GM20000 (cell line): Measurements from ENCODE around the gene CHAD.
"Not testable (repeated sequence)": the region's sequence is repeated elsewhere in the genome, so short reads cannot be mapped to it uniquely, and the experiment has no call there.

Experiments used
- DNase-seq: peaks from one replicate; pipeline ENCODE4 v3.0.0; 2012; ENCODE audit warnings: low spot score
- TF ChIP-seq, protein P1 (sequence below): IDR thresholded peaks from 2 replicates; pipeline ENCODE4 v1.5.1; 2012; ENCODE audit warnings: mild to moderate bottlenecking, control low read depth; ENCODE audit errors: extremely low read depth, missing control alignments

Gene CHAD

DNA sequence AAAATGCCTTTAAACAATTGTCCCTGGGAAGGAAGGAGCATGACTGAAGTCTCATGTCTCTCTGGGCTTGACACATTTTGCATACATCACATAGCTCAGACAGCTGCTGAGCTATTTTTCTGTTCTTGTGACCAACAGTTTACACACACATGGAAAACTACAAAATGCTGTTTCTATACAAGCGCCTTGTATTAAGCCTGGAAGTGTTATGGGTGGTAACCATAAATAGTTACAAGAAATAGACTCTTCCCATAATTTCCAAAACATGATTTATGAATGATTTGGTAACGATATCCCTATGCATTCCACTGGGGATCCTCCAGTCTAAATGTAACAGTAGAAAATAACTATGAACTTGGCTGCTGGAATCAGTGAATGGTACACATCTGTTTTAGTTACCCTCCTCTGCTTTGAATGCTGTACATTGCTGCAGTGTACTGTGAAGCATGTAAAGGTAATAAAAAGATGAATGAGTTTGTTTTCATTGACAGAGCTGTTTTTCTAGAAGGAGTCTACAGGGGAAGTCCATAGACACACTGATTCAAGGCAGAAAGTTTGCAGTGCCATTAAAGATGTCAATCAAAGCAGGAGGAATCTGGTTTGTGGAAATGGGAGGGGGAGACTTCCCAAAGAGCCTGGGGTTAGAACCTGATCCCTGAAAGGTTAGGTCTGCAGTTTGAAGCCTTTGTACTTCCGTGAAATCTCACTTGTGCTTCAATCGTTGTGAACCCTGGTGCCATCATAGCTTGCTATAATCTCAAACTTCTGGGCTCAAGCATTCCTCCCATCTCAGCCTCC lies 37.7 kb downstream of the CHAD start:
- no peak for DNase-seq
- TF ChIP-seq, protein P1, sequence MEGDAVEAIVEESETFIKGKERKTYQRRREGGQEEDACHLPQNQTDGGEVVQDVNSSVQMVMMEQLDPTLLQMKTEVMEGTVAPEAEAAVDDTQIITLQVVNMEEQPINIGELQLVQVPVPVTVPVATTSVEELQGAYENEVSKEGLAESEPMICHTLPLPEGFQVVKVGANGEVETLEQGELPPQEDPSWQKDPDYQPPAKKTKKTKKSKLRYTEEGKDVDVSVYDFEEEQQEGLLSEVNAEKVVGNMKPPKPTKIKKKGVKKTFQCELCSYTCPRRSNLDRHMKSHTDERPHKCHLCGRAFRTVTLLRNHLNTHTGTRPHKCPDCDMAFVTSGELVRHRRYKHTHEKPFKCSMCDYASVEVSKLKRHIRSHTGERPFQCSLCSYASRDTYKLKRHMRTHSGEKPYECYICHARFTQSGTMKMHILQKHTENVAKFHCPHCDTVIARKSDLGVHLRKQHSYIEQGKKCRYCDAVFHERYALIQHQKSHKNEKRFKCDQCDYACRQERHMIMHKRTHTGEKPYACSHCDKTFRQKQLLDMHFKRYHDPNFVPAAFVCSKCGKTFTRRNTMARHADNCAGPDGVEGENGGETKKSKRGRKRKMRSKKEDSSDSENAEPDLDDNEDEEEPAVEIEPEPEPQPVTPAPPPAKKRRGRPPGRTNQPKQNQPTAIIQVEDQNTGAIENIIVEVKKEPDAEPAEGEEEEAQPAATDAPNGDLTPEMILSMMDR, result no peak

- DNase-seq, result no peak
- TF ChIP-seq, protein P1, result no peak
These were observed 38.9 kb downstream of the CHAD start for GRCh38 chr17:50429793-50430192.

DNA sequence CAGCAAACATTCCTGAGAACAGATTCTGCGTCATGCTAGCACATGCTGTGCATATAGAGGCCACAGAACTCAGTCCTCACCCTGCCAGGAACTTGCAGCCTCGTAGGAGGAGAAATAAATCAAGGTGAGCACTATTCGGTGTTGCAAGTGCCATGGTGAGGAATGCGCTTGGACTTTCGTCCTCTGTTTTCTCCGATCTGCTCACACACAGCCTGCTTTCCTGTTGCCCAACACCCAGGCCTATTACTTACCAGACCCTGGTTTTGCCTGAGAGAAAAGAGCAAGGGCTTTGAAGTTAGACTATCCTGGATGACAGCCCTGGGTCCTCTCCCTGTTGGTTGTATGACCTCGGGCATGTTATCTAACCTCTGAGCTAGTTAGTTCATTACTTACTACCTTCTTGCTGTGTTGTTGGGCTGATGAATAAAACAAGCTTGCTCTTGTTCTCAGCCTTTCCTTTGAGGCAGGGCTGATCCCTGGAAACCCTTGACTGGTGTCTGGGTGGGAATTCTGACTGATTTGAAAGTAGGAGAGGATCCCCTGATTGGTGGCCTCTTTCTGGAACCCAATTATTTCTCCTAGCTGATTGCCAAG lies 39.8 kb downstream of the CHAD start:
- no peak for DNase-seq
- TF ChIP-seq, protein P1, result no peak

GRCh38 chr17:50428126-50428525 lies 40.6 kb downstream of the CHAD start:
- DNase-seq, result not testable (repeated sequence)

DNA sequence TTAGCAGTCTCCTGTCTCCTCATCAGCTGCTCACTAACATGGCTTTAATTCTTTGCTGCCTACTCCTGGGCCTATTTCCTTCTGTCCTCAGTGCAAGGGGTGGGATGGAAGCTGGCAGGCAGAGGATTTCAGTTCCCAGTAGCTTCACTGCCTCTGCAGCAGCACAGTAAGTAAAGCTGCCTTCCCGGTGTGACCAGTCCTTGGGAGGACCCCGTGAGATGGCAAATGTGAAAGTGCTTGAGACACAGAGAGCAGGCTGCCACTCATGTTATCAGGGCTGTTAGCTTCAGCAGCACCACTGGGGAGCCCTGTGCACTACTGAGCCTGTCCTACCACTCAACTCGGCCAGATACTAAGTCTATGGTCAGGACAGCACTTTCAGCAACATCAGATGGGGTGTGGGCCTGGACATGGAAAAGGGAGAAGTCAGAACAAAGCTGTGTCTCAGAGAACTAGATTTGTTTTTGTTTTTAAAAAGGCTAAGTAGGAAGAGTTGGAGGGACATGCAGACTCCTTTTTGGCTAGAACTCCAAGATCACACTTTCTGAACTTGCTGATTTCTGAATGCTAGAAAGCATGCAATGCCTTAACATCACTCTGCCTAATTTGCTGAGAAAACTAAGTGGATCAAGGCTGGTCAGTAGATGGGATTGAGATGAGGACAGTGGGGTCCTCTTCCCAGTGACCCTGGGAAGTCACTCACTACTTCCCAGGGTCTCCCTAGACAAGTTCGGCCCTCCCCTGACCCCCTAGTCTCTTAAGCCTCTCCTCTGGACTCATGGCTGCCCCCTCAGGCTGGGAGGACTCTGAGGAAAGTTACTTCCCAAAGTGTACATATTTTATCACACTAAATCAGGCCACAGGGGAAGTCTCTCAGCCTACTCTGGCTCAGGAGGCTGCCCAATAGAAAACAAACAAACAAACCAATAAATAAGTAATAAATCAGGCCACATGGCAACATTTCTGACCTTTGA lies 41.6 kb downstream of the CHAD start:
- TF ChIP-seq, protein P1, result peak; percentile 15
- peak; percentile 73 for DNase-seq

DNA sequence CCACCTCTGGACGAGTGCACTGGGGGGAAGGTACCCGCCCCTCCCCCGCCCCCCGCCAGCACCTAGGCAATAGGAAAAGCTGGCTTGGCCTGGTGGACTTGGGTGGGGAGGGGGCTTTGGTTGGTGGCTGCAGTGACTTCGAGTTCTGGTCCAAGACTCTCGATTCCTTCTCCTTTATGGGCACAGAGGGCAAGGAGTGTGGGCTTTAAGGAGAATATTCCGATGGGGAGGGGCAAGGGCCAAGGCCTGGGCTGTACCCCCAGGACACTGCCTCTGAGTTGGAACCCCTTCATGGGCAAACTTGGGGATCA lies 42.3 kb downstream of the CHAD start:
- peak; percentile 32 for DNase-seq
- TF ChIP-seq, protein P1, result no peak

DNA sequence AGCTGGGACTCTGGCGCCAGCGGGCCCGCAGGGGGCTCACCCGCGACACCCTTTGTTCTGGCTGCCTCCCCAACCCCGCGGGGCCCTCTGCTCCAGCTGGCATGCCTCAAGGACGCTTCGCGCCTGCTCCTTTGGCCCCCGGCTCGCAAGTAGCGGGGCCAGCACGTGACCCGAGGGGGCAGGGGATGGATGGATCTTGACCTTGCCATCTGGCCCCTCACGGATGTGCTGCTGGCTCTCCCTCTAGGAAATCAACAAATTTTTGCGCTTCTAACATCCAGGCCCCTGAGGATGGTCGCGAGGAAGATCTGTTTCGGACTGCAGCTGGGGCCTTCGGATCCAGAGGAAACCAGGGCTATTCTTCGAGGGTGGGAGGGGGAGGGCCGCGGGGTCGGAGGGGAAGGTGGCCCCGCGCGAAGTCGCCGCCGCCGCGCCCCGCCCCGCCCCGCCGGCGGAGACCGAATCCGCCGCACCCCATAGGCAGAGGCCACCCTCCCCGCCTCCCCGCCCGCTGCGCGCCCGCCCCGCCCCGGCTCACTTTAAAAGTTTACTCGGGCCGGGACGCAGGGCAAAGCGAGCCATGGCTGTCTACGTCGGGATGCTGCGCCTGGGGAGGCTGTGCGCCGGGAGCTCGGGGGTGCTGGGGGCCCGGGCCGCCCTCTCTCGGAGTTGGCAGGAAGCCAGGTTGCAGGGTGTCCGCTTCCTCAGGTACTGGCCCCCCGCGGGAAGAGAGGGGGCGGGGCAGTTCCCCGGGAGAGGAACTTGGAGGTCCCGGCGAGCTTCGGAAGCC lies 42.8 kb downstream of the CHAD start, which contains the start of gene ACSF2:
ACSF2 (plus strand) TSS at position 537 of the 790 bp plus-strand sequence; CDS start at position 581, 44 bp downstream.
- TF ChIP-seq, protein P1, result no peak
- DNase-seq, result peak; percentile 91
